Endothelial cell (in vitro differentiated cells): ENCODE measurements around the gene RER1. TPM values are rescaled to one million over a fixed set of nuclear protein-coding genes. Genes with fewer than 3 reads are reported as not detected.

Experiments used
- DNase-seq: peaks from one replicate; pipeline ENCODE4 v3.0.0; 2021; ENCODE audit warnings: low spot score
- H3K27ac Mint-ChIP-seq: one replicate; pipeline ENCODE4 v1.8.0; 2021; ENCODE audit warnings: mixed read lengths, inconsistent platforms; ENCODE audit not compliant: unreplicated experiment
- H3K27me3 Mint-ChIP-seq: one replicate; pipeline ENCODE4 v1.8.0; 2021; ENCODE audit warnings: mild to moderate bottlenecking, moderate library complexity, mixed read lengths, inconsistent platforms; ENCODE audit not compliant: unreplicated experiment
- H3K36me3 Mint-ChIP-seq: one replicate; pipeline ENCODE4 v1.8.0; 2021; ENCODE audit warnings: mild to moderate bottlenecking, low read depth, mixed read lengths, inconsistent platforms; ENCODE audit not compliant: unreplicated experiment
- H3K4me1 Mint-ChIP-seq: one replicate; pipeline ENCODE4 v1.8.0; 2021; ENCODE audit warnings: mild to moderate bottlenecking, mixed read lengths, inconsistent platforms; ENCODE audit not compliant: unreplicated experiment
- H3K4me3 Mint-ChIP-seq: one replicate; pipeline ENCODE4 v1.8.0; 2021; ENCODE audit warnings: mild to moderate bottlenecking, mixed read lengths, inconsistent platforms; ENCODE audit not compliant: unreplicated experiment
- H3K9me3 Mint-ChIP-seq: one replicate; pipeline ENCODE4 v1.8.0; 2021; ENCODE audit warnings: mixed read lengths, inconsistent platforms; ENCODE audit not compliant: unreplicated experiment
- total RNA-seq: library from RNA; stranded (reverse); fragmentation: NEBNext Ultra II Directional; extraction: Animal tissue kit (Norgen Biotek cat#: 25700); gene quantifications from one replicate; pipeline ENCODE4 v1.2.1, GENCODE V29; 2021; ENCODE audit not compliant: unreplicated experiment
- TF ChIP-seq, protein P1 (sequence below): fragments of 200-600 bp; sonication (generic); IDR thresholded peaks from one replicate; pipeline ENCODE4 v1.5.0; 2021; ENCODE audit warnings: antibody characterized with exemption; ENCODE audit not compliant: unreplicated experiment

The RER1 gene
- total RNA-seq, 1 donor from 2014 or later = 141 TPM

DNA sequence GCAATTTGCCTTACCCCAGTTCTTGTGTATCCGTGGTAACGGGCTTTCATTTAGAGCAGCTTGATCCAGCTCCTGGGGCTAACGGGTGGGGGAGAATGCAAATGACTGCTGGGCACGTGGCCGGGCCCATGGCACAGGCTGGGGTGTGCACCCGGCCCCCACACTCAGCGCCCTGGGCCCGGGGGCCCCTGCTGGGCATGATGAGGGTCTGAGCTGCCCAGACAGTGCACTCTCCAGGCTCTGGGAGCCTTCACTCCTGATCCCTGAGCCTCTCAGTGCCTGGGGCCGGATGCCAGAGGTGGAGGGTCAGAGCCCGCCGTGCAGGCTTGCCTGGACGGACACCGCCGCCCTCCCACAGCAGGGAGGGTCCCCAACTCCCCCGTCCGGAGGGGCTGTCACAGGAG lies 40.8 kb downstream of the RER1 start:
- TF ChIP-seq, protein P1, sequence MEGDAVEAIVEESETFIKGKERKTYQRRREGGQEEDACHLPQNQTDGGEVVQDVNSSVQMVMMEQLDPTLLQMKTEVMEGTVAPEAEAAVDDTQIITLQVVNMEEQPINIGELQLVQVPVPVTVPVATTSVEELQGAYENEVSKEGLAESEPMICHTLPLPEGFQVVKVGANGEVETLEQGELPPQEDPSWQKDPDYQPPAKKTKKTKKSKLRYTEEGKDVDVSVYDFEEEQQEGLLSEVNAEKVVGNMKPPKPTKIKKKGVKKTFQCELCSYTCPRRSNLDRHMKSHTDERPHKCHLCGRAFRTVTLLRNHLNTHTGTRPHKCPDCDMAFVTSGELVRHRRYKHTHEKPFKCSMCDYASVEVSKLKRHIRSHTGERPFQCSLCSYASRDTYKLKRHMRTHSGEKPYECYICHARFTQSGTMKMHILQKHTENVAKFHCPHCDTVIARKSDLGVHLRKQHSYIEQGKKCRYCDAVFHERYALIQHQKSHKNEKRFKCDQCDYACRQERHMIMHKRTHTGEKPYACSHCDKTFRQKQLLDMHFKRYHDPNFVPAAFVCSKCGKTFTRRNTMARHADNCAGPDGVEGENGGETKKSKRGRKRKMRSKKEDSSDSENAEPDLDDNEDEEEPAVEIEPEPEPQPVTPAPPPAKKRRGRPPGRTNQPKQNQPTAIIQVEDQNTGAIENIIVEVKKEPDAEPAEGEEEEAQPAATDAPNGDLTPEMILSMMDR = no peak

DNA sequence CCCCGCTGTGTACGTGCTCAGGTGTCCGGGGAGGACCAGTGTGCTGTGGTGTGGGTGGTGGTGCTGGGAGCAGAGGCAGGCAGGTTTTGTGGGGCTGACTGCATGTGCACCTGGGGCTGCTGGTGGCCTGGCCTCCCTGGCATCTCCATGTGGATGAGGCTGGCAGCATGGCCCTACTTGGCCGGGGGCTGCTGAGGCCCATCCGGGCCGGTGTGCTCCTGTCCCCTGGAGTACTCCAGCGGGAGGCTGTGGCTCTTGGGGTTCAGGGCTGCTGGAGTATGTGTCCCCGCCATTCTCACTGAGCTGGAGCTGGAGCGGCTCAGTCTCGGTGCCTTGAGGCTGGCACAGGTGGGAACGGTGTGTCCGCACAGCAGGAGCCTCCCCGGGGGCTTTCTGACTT lies 41.6 kb downstream of the RER1 start:
- Mint-ChIP-seq H3K9me3 (no peaks in the 10 kb centered on the region), H3K4me1 (no peaks in the 10 kb centered on the region), H3K36me3 (no peaks in the 10 kb centered on the region), H3K27me3 (peaks cover 4% of the 10 kb centered on the region), H3K27ac (no peak overlapping the region), H3K4me3 (no peak overlapping the region)
- TF ChIP-seq, protein P1 = no peak
- DNase-seq = no peak

More for the DNA sequence above, 40.8 kb downstream of the RER1 start:
- DNase-seq = no peak
- Mint-ChIP-seq H3K9me3 (no peaks in the 10 kb centered on the region), H3K36me3 (no peaks in the 10 kb centered on the region), H3K27me3 (peaks cover 4% of the 10 kb centered on the region), H3K4me3 (no peak overlapping the region), H3K4me1 (no peaks in the 10 kb centered on the region), H3K27ac (no peak overlapping the region)

DNA sequence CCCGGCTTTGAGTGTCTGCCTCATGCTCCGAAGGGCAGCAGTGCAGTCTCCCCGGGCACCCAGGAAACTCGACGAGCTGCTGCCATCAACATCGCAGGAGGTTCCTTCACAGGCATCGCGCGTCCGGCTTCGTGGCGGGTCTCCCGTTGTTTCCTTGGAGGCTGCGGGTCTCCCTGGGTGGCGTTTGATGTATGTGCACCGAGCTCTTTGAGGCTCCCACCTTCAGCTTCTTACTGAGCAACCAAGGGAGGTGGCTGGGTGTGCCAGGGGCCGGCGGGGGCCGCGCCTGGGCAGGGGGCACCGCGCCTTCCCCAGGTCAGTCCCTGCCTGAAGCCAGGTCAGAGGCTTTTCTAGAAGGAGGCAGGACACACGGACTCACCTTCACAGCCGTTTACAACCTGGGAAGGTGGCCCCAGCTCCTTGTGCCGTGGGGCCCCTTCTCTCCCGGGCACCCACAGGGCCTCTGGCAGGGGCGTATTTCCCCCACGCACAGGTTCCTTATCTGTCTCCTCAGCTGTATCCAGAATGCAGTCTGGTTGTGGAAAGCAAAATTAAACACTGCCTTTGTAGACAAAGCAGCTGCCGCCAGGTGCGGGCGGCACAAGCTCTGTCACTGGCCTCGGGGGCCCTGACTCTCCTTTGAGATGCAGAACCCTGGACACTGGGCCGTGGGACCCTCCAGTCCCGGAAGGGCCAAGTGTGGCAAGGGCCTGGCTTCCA lies 42.5 kb downstream of the RER1 start:
- TF ChIP-seq, protein P1 = no peak
- H3K4me3 Mint-ChIP-seq = no peak overlapping the region
- H3K36me3 Mint-ChIP-seq = no peaks in the 10 kb centered on the region
- H3K27ac Mint-ChIP-seq = no peak overlapping the region
- no peaks in the 10 kb centered on the region for H3K9me3 Mint-ChIP-seq
- peaks cover 4% of the 10 kb centered on the region for H3K27me3 Mint-ChIP-seq
- no peak for DNase-seq
- no peaks in the 10 kb centered on the region for H3K4me1 Mint-ChIP-seq

DNA sequence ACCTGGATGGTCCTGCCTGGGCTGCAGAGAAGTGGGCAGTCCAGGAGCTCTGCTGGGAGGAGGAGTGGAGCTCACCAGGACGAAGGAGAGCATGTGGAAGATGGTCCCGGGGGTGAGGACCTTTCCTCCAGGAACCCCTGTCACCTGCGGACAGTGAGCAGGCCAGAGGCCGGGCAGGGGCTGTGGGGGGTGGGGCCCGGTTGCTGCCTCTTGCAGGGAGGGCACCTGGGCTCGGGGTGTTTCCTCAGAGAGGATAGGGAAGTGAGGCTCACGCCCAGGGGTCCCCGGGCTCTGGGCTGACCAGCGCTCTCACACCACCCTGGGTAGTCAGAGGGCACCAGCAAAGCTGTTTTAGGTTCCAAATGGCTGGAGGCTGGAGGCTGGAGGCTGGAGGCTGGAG lies 43.5 kb downstream of the RER1 start:
- Mint-ChIP-seq H3K36me3 (no peaks in the 10 kb centered on the region), H3K27me3 (peaks cover 10% of the 10 kb centered on the region), H3K4me3 (no peak overlapping the region), H3K27ac (no peak overlapping the region), H3K9me3 (no peaks in the 10 kb centered on the region), H3K4me1 (no peaks in the 10 kb centered on the region)
- TF ChIP-seq, protein P1 = no peak
- no peak for DNase-seq

DNA sequence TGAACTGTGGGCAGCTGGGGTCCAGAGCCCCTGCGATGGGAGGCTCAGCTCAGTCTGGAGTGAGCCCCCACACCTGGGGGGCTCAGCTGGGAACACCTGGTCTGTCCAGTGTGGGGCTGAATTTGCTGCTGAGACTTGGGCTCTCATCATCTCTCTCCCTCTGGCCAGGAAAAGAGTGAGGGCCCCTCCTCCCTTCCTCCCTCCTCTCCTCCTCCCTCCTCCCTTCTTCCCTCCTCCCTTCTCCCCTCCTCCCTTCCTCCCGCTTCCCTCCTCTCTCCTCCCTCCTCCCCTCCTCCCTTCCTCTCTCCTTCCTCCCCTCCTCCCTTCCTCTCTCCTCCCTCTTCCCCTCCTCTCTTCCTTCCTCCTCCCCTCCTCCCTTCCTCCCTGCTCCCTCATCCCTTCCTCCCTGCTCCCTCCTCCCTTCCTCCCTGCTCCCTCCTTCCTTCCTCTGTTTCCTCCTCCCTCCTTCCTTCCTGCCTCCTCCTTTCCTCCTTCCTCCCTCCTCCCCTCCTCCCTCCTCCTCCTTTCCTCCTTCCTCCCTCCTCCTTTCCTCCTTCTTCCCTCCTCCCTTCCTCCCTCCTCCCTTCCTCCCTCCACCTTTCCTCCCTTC lies 44.2 kb downstream of the RER1 start:
- Mint-ChIP-seq H3K36me3 (no peaks in the 10 kb centered on the region), H3K27ac (no peak overlapping the region), H3K9me3 (no peaks in the 10 kb centered on the region), H3K4me1 (no peaks in the 10 kb centered on the region), H3K27me3 (peaks cover 13% of the 10 kb centered on the region), H3K4me3 (no peak overlapping the region)
- TF ChIP-seq, protein P1 = no peak
- no peak for DNase-seq
